ENCODE measurements around the gene CACNA1E.

CACNA1E gene

DNA sequence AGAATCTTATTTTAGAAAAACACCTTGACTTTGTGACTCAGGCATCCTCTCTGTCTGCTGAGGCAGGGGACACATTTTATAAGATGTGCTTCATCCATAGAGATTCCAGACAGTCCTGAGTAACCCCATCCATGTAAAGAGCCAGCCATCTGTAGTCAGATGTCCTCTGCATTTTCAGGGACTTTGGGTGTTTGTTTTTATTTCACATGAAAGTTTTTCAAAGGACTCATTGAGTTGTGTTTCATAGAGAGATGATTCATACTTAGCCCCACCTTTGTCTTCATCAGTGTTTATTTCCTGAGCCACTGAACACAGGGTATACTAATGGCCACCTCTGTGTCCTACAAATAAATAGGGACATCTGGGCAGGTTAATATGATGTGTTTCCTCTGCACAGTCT is 280.4 kb downstream of the CACNA1E start:
- peaks cover 15% of the 10 kb centered on the region for H3K27me3 Mint-ChIP-seq
- no peak overlapping the region for H3K4me3 Mint-ChIP-seq
- H3K27ac Mint-ChIP-seq (ENCODE audit: low read depth) = no peak overlapping the region
- ATAC-seq (replicated peaks; ENCODE audit: extremely low read depth, poor library complexity, severe bottlenecking) (no peak), DNase-seq (ENCODE audit: low spot score in 2 of 2) (no peak)
- H3K9me3 Mint-ChIP-seq = no peaks in the 10 kb centered on the region
- H3K36me3 Mint-ChIP-seq (ENCODE audit: insufficient read depth) = no peaks in the 10 kb centered on the region
- no peaks in the 10 kb centered on the region for H3K4me1 Mint-ChIP-seq

DNA sequence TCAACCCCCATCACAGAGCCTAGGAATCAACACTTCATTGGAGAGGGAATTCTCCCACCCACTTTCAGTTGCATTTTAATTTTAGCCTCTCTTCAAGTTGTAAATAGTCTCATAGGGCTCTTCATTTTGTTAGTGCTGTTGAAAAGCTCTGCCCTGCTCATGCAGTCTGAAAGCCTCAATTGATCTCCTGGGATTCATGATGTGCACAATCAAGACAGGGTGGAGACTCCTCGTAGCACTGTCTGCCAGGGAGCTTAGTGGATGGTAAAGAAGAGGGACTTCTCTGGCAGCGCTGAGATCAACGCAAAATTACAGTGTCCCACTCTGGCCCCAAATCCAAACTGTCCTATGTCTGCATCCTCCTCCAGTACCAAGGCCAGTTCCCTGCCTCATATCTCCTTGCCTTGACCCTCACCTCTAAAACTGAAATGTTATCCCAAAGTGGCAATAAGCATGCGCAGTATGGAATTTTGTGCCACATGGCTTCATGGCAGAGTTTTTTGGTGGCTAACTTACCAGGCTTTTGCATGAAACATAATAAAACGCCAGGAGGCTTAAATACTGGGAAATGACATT is 282.2 kb downstream of the CACNA1E start:
- H3K9me3 Mint-ChIP-seq = no peaks in the 10 kb centered on the region
- peaks cover 27% of the 10 kb centered on the region for H3K27me3 Mint-ChIP-seq
- no peak for ATAC-seq (replicated peaks; ENCODE audit: extremely low read depth, poor library complexity, severe bottlenecking)
- H3K27ac Mint-ChIP-seq (ENCODE audit: low read depth) = no peak overlapping the region
- DNase-seq (ENCODE audit: low spot score in 2 of 2) = no peak
- H3K4me1 Mint-ChIP-seq = no peaks in the 10 kb centered on the region
- no peaks in the 10 kb centered on the region for H3K36me3 Mint-ChIP-seq (ENCODE audit: insufficient read depth)
- H3K4me3 Mint-ChIP-seq = no peak overlapping the region

DNA sequence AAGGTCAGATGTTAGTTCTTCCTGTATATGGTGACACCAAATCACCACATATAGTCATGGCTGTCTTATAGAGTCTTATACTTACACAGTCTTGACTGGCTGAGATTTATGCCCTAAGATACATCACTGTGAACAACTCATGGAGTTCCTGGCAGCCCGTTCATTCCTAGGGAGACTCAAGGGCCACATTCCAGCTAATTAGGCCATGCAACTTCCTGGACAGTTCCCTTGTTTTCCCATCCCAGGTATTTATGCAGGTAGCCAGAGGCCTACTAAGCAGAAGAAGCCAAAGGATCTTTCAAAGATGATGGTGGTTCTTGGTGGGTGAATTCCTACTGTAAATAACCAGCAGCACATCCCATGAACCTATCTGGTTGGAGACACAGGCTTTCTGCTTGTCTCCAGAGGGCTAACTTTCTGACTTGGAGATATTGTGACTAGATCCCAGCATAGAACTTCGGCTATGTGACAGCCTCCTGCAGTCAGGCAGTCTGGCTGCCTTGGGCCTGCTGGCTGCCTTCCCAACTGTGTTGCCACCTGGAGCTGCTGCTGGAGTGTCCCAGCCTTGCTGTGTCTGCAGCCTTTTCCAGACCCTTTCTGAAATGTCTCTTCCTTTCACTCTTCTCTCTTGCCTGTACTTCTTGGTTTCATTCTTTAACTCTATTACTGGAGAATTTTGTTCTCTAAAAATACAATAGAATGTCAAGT is 283.8 kb downstream of the CACNA1E start:
- peaks cover 33% of the 10 kb centered on the region for H3K27me3 Mint-ChIP-seq
- ATAC-seq (replicated peaks; ENCODE audit: extremely low read depth, poor library complexity, severe bottlenecking) (no peak), DNase-seq (ENCODE audit: low spot score in 2 of 2) (no peak)
- no peaks in the 10 kb centered on the region for H3K9me3 Mint-ChIP-seq
- H3K36me3 Mint-ChIP-seq (ENCODE audit: insufficient read depth) = no peaks in the 10 kb centered on the region
- H3K27ac Mint-ChIP-seq (ENCODE audit: low read depth) = no peak overlapping the region
- no peaks in the 10 kb centered on the region for H3K4me1 Mint-ChIP-seq
- H3K4me3 Mint-ChIP-seq = no peak overlapping the region

DNA sequence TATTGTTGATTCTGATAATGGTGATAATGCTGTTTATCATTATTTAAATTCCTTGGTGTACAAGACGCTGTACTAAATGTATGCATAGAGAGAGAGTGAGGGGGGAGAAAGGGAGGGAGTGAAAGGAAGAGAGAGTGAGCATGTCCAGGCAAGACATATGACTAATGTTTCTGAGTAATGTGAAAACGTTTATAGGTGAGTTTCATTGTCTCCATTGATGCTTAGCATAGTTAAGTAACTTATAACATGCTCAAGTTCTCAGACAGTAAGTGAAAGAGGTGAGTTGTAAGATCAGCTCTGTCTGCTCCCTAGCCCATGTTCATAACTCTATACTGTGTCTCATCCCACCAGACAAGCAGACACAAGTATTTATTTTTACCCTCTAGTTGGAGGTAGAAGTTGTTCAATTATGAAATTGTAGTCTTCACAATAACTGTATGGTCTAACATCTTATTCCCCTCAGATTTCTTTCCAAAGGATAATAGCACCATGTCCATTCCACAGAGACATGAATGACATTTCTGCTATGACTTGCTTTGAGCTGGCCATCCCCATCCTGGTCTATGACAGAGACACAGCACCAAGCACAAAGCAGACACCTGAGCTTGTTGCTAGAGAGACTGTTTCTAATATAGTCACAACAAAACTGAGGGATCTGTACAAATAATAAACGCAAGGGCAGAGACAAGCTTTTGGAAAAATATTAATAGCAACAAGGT is 285.1 kb downstream of the CACNA1E start:
- Mint-ChIP-seq H3K27ac (ENCODE audit: low read depth) (no peak overlapping the region), H3K27me3 (peaks cover 23% of the 10 kb centered on the region), H3K9me3 (no peaks in the 10 kb centered on the region), H3K4me1 (no peaks in the 10 kb centered on the region), H3K4me3 (no peak overlapping the region), H3K36me3 (ENCODE audit: insufficient read depth) (no peaks in the 10 kb centered on the region)
- ATAC-seq (replicated peaks; ENCODE audit: extremely low read depth, poor library complexity, severe bottlenecking) (no peak), DNase-seq (ENCODE audit: low spot score in 2 of 2) (no peak)

DNA sequence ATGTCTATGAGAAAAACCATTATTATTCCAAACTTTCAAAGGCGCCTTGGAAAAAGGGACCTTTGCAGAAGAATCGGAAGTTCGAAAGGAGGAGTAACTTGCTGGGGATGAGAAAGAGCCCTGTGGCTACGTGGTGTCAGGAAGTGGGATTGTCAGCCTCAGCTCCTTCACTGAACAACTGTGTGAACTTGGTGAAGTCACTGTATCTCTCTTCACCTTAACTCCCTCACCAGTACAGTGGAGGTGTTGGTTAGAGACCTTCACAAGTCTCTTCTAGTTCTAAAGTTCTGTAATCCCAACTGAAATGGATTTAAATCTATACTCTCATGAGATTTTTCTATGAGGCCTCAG is 285.6 kb downstream of the CACNA1E start:
- Mint-ChIP-seq H3K36me3 (ENCODE audit: insufficient read depth) (no peaks in the 10 kb centered on the region), H3K9me3 (no peaks in the 10 kb centered on the region), H3K27ac (ENCODE audit: low read depth) (no peak overlapping the region), H3K4me1 (no peaks in the 10 kb centered on the region), H3K4me3 (no peak overlapping the region), H3K27me3 (peaks cover 22% of the 10 kb centered on the region)
- ATAC-seq (replicated peaks; ENCODE audit: extremely low read depth, poor library complexity, severe bottlenecking) = no peak
- DNase-seq (ENCODE audit: low spot score in 2 of 2) = no peak

DNA sequence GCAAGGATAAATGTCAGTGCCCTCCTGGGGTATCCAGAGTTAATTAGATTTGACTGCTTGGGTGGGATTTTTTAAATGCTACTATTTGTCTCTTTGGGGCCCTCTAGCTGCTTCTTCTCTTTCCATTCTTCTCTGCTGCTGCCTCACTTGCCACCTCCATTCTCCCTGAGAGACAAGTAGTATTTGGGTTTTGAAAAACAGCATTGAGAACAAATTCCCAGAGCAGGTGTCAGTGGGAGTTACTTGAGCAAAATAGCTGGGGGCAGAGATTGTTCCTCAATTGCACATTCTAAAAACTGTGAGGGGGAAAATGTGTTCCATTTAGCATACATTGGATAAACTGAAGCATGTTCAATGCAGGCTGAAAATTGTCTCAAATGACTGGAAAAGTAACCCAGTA is 286.5 kb downstream of the CACNA1E start:
- Mint-ChIP-seq H3K9me3 (no peaks in the 10 kb centered on the region), H3K27me3 (peaks cover 22% of the 10 kb centered on the region)

DNA sequence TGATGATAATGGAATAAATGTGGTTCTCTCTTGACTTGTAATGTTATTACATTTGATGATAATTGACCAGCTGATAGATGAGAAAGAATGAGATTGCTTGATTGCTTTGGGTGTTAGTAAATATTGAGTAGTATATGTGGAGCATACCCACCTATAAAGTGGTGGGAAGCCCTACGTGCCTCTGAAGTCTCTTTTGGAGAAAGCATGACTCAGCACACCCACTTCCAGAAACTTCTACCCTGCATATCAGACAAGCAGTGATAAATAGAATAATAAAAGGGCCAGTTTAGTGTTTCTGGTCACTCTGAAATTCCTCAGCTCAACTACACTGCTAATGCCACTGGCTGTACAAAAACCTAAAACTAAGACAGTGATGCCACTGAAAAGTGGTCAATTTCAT is 289.4 kb downstream of the CACNA1E start:
- Mint-ChIP-seq H3K36me3 (ENCODE audit: insufficient read depth) (no peaks in the 10 kb centered on the region), H3K9me3 (no peaks in the 10 kb centered on the region), H3K4me1 (no peaks in the 10 kb centered on the region), H3K27me3 (peaks cover 32% of the 10 kb centered on the region), H3K4me3 (no peak overlapping the region), H3K27ac (ENCODE audit: low read depth) (no peak overlapping the region)
- no peak for ATAC-seq (replicated peaks; ENCODE audit: extremely low read depth, poor library complexity, severe bottlenecking)
- DNase-seq (ENCODE audit: low spot score in 2 of 2) = no peak

More for the DNA sequence above, 286.5 kb downstream of the CACNA1E start:
- ATAC-seq (replicated peaks; ENCODE audit: extremely low read depth, poor library complexity, severe bottlenecking) (no peak), DNase-seq (ENCODE audit: low spot score in 2 of 2) (no peak)
- Mint-ChIP-seq H3K4me1 (no peaks in the 10 kb centered on the region), H3K36me3 (ENCODE audit: insufficient read depth) (no peaks in the 10 kb centered on the region), H3K4me3 (no peak overlapping the region), H3K27ac (ENCODE audit: low read depth) (no peak overlapping the region)

DNA sequence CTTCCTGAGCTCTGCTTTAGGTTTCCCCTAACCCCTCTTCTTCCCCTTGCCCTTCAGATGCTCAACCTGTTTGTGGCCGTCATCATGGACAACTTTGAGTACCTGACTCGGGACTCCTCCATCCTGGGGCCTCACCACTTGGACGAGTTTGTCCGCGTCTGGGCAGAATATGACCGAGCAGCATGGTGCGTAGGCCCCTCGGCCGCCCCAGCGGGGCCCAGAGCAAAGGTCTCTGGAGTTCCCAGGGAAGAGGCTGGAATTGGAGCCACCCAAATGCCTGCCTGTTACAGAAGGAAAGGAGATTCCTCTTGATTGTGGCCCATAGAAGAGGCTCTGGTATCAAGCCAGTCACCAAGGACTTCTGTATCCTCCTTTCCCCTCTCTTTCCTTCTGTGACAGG is 292.7 kb downstream of the CACNA1E start:
- Mint-ChIP-seq H3K4me1 (no peaks in the 10 kb centered on the region), H3K36me3 (ENCODE audit: insufficient read depth) (no peaks in the 10 kb centered on the region), H3K4me3 (no peak overlapping the region), H3K9me3 (no peaks in the 10 kb centered on the region), H3K27me3 (peaks cover 12% of the 10 kb centered on the region), H3K27ac (ENCODE audit: low read depth) (no peak overlapping the region)
- no peak for ATAC-seq (replicated peaks; ENCODE audit: extremely low read depth, poor library complexity, severe bottlenecking)
- DNase-seq (ENCODE audit: low spot score in 2 of 2) = no peak

DNA sequence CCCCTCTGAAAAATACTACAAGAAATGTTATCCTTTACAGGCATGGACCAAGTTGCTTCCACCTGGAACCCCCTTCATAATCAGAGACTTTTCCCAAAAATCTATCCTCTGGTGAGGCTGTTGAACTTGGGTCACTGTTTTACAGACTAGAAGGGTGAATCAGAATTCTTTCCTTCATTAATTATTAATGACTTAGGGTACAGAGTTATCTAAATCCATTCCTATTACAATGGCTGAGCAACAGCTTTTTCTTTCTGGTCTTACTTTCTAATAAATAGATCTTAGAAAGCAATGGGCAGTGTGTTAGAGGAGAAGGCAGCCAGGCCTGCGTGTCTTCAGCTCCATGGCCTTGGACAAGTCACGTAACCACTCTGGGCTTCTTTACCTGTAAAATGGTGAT is 294.0 kb downstream of the CACNA1E start:
- H3K36me3 Mint-ChIP-seq (ENCODE audit: insufficient read depth) = no peaks in the 10 kb centered on the region
- H3K4me3 Mint-ChIP-seq = no peak overlapping the region

DNA sequence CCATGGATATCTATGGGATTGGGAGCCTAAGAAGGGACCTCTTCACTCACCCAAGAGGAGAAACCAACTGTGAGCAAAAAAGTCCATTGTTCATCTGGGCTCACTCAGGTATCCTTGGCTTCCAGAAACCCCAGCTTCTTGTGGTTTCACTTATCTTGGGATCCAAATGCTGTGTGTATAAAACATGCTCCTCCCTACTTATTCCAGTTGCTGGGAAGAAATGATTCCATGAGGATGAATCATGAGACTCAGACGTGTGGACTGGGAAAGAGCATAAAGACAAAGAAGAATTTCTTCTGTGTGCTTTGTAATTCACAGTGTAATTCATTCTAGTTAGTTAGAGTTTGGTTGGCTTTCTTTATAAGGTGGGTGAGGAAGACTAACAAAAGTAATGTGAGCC is 294.5 kb downstream of the CACNA1E start:
- no peak overlapping the region for H3K4me3 Mint-ChIP-seq
- ATAC-seq (replicated peaks; ENCODE audit: extremely low read depth, poor library complexity, severe bottlenecking) (no peak), DNase-seq (ENCODE audit: low spot score in 2 of 2) (no peak)
- no peak overlapping the region for H3K27ac Mint-ChIP-seq (ENCODE audit: low read depth)
- no peaks in the 10 kb centered on the region for H3K4me1 Mint-ChIP-seq
- H3K9me3 Mint-ChIP-seq = no peaks in the 10 kb centered on the region
- peaks cover 22% of the 10 kb centered on the region for H3K27me3 Mint-ChIP-seq
- no peaks in the 10 kb centered on the region for H3K36me3 Mint-ChIP-seq (ENCODE audit: insufficient read depth)

More for the DNA sequence above, 294.0 kb downstream of the CACNA1E start:
- no peaks in the 10 kb centered on the region for H3K4me1 Mint-ChIP-seq
- H3K9me3 Mint-ChIP-seq = no peaks in the 10 kb centered on the region
- DNase-seq (ENCODE audit: low spot score in 2 of 2) (no peak), ATAC-seq (replicated peaks; ENCODE audit: extremely low read depth, poor library complexity, severe bottlenecking) (no peak)
- peaks cover 21% of the 10 kb centered on the region for H3K27me3 Mint-ChIP-seq
- H3K27ac Mint-ChIP-seq (ENCODE audit: low read depth) = no peak overlapping the region

DNA sequence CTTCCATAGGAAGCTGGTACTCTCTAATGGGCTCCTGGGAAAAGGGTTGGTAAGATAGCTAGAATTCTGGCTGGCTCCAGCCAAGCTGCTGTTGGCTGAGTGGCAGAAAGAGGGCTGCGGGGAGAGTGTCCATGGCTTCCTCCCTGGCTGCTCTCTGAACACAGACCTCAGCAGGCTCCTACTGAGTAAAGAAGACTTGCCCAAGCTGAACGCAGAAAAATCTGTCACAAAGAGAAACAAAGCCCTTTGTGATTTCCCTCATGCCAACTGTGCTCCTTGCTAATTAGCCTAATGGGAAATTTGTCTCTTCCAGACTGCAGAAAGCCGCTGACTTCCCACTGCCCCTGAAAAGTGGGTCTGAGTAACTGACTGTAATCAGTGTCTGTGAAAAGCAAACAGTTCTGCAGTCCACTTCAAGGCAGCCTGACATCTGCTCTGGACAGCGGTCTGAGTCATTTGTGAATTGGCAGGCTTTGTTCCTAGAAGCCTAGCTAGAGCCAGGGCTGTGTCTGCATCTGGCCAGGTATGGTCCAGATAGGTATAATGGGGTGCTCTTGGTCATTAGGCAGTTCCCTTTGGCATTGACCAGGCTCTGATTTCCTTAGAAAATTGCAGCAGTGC is 295.4 kb downstream of the CACNA1E start:
- Mint-ChIP-seq H3K4me3 (no peak overlapping the region), H3K4me1 (no peaks in the 10 kb centered on the region), H3K27ac (ENCODE audit: low read depth) (no peak overlapping the region), H3K36me3 (ENCODE audit: insufficient read depth) (no peaks in the 10 kb centered on the region), H3K27me3 (peaks cover 31% of the 10 kb centered on the region), H3K9me3 (no peaks in the 10 kb centered on the region)
- ATAC-seq (replicated peaks; ENCODE audit: extremely low read depth, poor library complexity, severe bottlenecking) (no peak), DNase-seq (ENCODE audit: low spot score in 2 of 2) (no peak)

DNA sequence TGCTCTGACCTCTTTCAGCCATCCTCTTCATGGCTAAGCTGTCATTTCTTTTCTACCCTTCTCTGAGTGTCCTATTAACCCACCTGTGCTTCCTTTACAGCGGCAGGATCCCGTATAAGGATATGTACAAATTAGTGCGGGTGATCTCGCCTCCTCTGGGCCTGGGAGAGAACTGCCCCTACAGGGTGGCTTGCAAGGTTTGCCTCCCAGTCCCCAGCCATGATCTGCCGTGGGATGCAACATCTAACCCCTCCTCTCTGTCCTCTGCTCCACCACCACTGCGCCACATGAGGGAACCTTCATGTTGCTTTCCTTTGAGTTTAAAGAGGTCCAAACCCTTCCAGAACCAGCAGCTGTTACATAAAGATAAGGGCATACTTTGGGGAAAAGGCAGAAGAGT is 296.0 kb downstream of the CACNA1E start:
- no peak overlapping the region for H3K27ac Mint-ChIP-seq (ENCODE audit: low read depth)
- H3K36me3 Mint-ChIP-seq (ENCODE audit: insufficient read depth) = no peaks in the 10 kb centered on the region
- no peaks in the 10 kb centered on the region for H3K9me3 Mint-ChIP-seq
- H3K4me1 Mint-ChIP-seq = no peaks in the 10 kb centered on the region
- ATAC-seq (replicated peaks; ENCODE audit: extremely low read depth, poor library complexity, severe bottlenecking) = no peak
- H3K27me3 Mint-ChIP-seq = peaks cover 31% of the 10 kb centered on the region
- DNase-seq (ENCODE audit: low spot score in 2 of 2) = no peak
- H3K4me3 Mint-ChIP-seq = no peak overlapping the region

DNA sequence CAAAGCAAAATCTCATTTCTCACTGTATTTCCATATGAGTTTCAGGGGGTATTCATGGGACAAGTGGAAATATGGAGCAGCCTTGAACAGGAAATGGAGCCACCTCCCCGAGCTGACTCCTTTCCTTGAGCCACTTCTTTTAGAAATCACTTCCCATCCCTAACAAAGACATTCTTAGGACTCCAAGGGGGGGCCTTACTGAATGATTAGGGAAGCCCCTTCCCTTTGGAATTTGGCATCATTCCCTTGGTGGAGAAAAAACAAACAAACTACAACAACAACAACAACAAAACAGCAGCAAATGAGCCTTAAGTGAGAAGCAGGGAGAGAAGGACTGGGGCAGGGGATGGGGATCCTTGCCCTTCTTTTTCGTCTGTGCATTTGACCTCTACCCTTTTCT is 299.9 kb downstream of the CACNA1E start:
- ATAC-seq (replicated peaks; ENCODE audit: extremely low read depth, poor library complexity, severe bottlenecking) (no peak), DNase-seq (ENCODE audit: low spot score in 2 of 2) (no peak)
- Mint-ChIP-seq H3K4me1 (no peaks in the 10 kb centered on the region), H3K9me3 (no peaks in the 10 kb centered on the region), H3K27ac (ENCODE audit: low read depth) (no peak overlapping the region), H3K27me3 (peaks cover 21% of the 10 kb centered on the region), H3K36me3 (ENCODE audit: insufficient read depth) (no peaks in the 10 kb centered on the region), H3K4me3 (no peak overlapping the region)
